HG02798 (cell line): ENCODE measurements around the gene RNF157.

Source experiments
- ATAC-seq: cut with Tn5 transposase; IDR thresholded peaks from one replicate; pipeline ENCODE4 v1.9.1; 2021; ENCODE audit warnings: mild to moderate bottlenecking; ENCODE audit not compliant: unreplicated experiment, poor library complexity

RNF157 gene

GRCh38 chr17:76164331-76164730, 76.0 kb downstream of the RNF157 start:
- no peak for ATAC-seq

GRCh38 chr17:76163919-76164318, 76.4 kb downstream of the RNF157 start:
- ATAC-seq: no peak

GRCh38 chr17:76161619-76162266, 78.5 kb downstream of the RNF157 start:
- ATAC-seq: no peak

DNA sequence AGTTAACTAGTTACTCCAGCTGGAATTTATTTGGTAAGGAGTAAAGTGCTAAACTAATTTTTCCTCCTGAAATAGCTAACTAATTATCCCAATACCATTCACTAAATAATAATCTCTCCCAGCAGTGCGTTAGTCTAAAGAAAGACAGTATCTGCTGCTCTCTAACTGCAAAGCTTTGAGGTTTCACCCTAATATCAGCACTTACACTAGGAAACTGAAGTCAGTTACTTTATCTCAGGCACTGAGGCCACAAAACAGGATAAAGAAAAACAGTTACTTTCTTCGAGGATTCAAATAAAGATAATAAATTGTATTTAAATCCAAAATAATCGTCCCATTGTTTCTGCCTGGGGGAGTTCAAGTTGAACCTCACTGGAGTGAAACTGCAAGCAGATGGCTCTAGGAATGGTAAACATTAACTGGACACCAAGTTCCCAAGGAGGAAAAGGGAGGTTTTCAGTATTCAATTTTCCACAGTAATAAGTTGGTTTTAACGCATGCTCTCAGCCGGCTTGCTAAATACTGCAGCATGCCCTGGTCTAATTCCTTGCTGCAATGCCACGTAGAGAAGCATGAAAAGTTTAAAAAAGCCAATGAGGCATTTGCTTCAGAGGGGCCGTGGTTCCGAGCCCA, 79.3 kb downstream of the RNF157 start:
- no peak for ATAC-seq

GRCh38 chr17:76159157-76159556, 81.1 kb downstream of the RNF157 start:
- ATAC-seq: no peak

DNA sequence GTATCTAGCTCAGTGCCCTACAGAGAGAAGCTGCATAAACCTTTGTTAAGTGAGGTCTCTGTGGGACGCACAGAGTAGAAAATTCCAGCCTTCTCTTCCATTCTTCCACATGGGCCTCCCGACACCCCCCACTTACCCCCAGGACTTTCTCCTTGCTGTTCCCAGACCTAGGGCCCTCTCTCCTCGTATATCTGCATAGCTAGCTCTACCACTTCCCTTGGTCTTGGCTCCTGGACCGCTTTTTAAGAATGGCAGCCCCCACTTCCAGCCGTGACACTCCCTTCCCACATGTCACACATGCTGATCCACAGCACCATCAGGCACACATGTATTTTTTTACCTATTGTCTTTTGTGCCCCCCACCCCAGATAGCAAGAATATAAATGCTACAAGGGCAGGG, 82.5 kb downstream of the RNF157 start:
- no peak for ATAC-seq

GRCh38 chr17:76156662-76156991, 83.7 kb downstream of the RNF157 start:
- no peak for ATAC-seq

GRCh38 chr17:76155988-76156661, 84.2 kb downstream of the RNF157 start:
- no peak for ATAC-seq

- ATAC-seq: no peak
Observed at GRCh38 chr17:76154936-76155845, 85.1 kb downstream of the RNF157 start.

- ATAC-seq: no peak
Observed at GRCh38 chr17:76154292-76154691, 86.0 kb downstream of the RNF157 start.

GRCh38 chr17:76153640-76154039, 86.7 kb downstream of the RNF157 start:
- no peak for ATAC-seq

DNA sequence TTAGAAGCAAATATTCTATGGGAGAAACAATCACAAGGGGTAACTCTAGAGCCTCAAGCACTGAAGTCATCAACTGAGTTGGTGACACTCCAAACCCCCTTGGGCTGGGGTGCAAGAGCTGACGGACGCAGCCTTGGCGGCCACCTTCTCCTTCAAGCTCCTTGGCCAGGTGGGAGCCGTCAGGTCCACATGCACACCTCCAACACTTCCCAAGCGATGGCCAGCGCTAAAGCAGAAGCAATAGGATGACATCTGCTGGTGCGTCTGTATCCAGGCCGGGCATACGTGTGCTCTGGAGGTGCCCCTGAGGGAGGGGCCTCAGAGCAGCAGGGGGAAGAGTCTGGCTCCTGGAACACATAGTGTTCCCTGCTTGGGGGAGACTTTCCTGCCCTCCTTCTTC, 87.1 kb downstream of the RNF157 start:
- ATAC-seq: no peak

- no peak for ATAC-seq
Observed at GRCh38 chr17:76152591-76152990, 87.7 kb downstream of the RNF157 start.

DNA sequence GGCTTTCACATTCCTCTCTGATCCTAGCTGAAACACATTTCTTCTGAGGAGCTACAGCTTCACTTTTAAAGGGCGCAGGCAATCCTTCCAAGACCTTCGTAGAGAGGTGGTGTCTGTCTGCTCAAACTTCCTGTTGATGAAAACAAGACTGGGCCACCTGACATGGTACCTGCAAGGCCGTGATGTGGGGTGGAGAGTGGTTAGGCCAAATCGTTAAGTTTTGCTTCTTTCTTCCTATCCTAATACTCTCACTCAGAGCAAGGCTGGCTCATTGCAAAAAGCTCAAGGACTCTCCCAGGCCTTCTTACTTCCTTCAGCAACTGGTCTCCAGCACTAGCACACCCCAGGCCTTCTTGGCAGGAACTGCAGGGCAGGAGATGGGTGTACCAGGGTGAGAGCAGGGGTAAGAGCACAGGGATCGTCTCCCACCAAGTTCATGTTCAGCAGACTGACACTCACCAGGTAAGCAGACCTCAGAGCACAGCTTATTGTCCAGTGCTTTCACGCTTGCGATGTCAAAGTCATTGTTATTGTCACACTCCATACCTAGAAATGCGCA, 88.3 kb downstream of the RNF157 start:
- no peak for ATAC-seq

DNA sequence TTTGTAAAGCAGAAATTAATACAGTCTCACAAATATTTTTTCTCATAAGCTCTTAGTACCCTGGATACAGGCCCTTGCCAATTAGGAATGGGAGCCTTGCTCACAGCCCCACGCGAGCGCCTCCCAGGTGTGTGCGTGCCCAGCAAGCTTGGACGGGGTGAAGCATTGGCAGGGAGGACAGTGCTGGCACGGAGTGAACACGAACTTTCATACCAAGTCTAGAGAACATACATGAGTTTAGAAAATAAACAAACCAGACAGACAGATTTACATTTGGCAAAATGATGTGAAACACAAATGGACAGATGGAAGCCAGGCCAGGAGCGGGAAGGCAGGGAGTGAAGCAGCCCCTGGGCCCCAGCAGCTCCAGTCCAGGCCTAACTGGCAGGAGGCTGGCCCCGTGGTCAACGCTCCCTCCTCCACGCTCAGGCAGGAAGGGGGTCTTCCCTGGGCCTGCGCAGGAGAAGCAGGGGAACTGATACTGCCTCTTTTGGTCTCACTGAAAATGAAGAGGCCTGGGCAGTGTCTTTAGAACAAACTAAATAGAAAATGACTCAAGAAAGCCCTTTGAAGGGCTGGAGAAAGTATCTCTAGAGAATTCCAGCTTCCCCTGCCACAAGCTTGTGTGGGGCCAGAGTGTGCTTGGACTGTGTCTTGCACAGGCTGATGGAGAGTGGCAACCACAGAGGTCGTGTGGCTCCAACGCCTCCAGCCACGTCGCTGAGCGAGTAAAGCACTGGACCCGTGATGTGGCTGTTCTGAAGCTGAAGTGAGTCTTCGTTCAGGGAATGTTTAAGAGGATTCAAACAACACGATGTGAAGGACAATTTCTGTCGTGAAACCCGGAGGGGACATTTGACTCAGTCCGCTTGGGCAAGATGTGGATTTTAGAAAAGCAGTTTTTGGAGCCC, 89.3 kb downstream of the RNF157 start:
- ATAC-seq: no peak

DNA sequence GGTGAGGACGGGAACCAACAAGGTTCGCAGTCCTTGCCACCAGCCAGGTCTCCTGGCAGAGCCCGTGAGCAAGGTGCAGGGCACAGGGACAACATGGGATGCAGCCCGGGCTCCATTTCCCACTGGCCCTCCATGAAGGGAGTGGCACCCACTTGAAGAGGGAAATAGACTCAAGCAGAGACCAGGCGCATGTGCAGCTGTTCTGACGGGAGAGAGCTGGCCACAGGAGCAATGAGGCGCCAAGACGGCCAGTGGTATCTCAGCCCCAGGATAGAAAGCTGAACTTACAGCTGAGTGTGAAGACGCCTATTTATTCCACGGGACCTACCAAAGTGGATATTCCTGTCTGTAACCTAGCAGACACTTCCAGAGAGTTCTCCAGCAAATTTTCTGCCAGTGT, 91.1 kb downstream of the RNF157 start:
- no peak for ATAC-seq

DNA sequence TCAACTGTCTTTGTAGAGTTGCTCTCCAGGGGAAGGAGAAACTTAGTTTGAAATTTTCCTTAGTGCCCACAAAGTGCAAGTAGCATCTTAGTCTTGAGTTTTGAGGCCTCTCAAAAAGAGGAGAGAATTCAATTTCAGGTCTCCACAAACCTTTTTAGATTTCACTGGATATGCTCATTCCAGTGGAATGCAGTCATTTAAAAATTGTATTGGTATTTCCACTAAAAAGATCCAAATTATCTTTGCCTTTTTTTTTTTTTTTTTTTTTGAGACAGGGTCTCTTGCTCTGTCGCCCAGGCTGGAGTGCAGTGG, 92.3 kb downstream of the RNF157 start:
- ATAC-seq: no peak

GRCh38 chr17:76147211-76148014, 92.9 kb downstream of the RNF157 start:
- no peak for ATAC-seq
